SK-N-SH (cell line): Measurements from ENCODE around the gene NID1.

Source experiments
- CTCF ChIP-seq: fragments of 200-600 bp; sonication (generic); IDR thresholded peaks from 2 replicates; pipeline ENCODE4 v1.6.1; 2017; ENCODE audit warnings: antibody characterized with exemption, mild to moderate bottlenecking, moderate library complexity
- EP300 ChIP-seq, 2 experiments: IDR thresholded peaks; 2 replicates each; pipeline versions ENCODE4 v1.4.0 to v1.6.1; 2012; ENCODE audit warnings: borderline replicate concordance in 1 of 2, low read depth in 1 of 2, low read length in 1 of 2
- EZH2phosphoT487 ChIP-seq: fragments of 200-600 bp; sonication (generic); IDR thresholded peaks from 2 replicates; pipeline ENCODE4 v1.6.1; 2017; ENCODE audit warnings: low read depth, mixed run types, mild to moderate bottlenecking, antibody characterized with exemption, moderate library complexity, borderline replicate concordance
- GABPA ChIP-seq: IDR thresholded peaks from 2 replicates; pipeline ENCODE4 v1.4.0; 2012; ENCODE audit warnings: low read depth, mild to moderate bottlenecking
- JUND ChIP-seq: IDR thresholded peaks from 2 replicates; pipeline ENCODE4 v1.4.0; 2012
- MAX ChIP-seq: IDR thresholded peaks from 2 replicates; pipeline ENCODE4 v1.4.0; 2012; ENCODE audit warnings: low read depth
- NFIC ChIP-seq: IDR thresholded peaks from 2 replicates; pipeline ENCODE4 v1.4.0; 2012; ENCODE audit warnings: borderline replicate concordance
- POLR2AphosphoS5 ChIP-seq: IDR thresholded peaks from 2 replicates; pipeline ENCODE4 v1.6.1; 2012; ENCODE audit warnings: low read depth, low read length
- RCOR1 ChIP-seq: fragments of 150-350 bp; IDR thresholded peaks from 2 replicates; pipeline ENCODE4 v1.6.1; 2017; ENCODE audit warnings: antibody characterized with exemption, low read length
- REST ChIP-seq: IDR thresholded peaks from 2 replicates; pipeline ENCODE4 v1.6.1; 2012; ENCODE audit warnings: mild to moderate bottlenecking, low read depth, low read length, moderate library complexity
- RFX5 ChIP-seq: IDR thresholded peaks from 2 replicates; pipeline ENCODE4 v1.6.1; 2012; ENCODE audit warnings: mild to moderate bottlenecking, improper control_type of control experiment, low read length
- SIN3A ChIP-seq: IDR thresholded peaks from 2 replicates; pipeline ENCODE4 v1.6.1; 2012; ENCODE audit warnings: low read depth, mild to moderate bottlenecking, low read length, moderate library complexity, borderline replicate concordance
- SMC3 ChIP-seq: IDR thresholded peaks from 2 replicates; pipeline ENCODE4 v1.6.1; 2012; ENCODE audit warnings: low read depth, low read length, improper control_type of control experiment

- no peak for TF ChIP-seq REST
- no peak for TF ChIP-seq EZH2phosphoT487
- TF ChIP-seq RCOR1, result no peak
- no peak for TF ChIP-seq CTCF
- TF ChIP-seq POLR2AphosphoS5, result no peak
- TF ChIP-seq MAX, result no peak
- TF ChIP-seq NFIC, result no peak
- no peak for TF ChIP-seq JUND
- TF ChIP-seq EP300 (IDR thresholded peaks at IDR 0.05; ENCODE audit: borderline replicate concordance in 1 of 2, low read depth in 1 of 2, low read length in 1 of 2), result no peak
- TF ChIP-seq RFX5, result no peak
- no peak for TF ChIP-seq SMC3
- no peak for TF ChIP-seq GABPA
- no peak for TF ChIP-seq SIN3A
Measured at GRCh38 chr1:235992346-235992745, 72.5 kb downstream of the NID1 start.
